Progenitor cell of endocrine pancreas (in vitro differentiated cells): ENCODE data around the gene CYSRT1. TPM values are rescaled to one million over a fixed set of nuclear protein-coding genes. Genes with fewer than 3 reads are reported as not detected.

Experiments
- DNase-seq: peaks from one replicate; pipeline ENCODE4 v3.0.0; 2021; ENCODE audit warnings: low spot score; ENCODE audit not compliant: unreplicated experiment
- H3K27ac Mint-ChIP-seq: 2 replicates; pipeline ENCODE4 v1.8.0; 2021; ENCODE audit warnings: mild to moderate bottlenecking, moderate library complexity, mixed read lengths
- H3K27me3 Mint-ChIP-seq: 2 replicates; pipeline ENCODE4 v1.8.0; 2021; ENCODE audit warnings: mixed read lengths
- H3K36me3 Mint-ChIP-seq: 2 replicates; pipeline ENCODE4 v1.8.0; 2022; ENCODE audit warnings: mixed read lengths; ENCODE audit not compliant: insufficient read depth
- H3K4me1 Mint-ChIP-seq: 2 replicates; pipeline ENCODE4 v1.8.0; 2021; ENCODE audit warnings: low read depth, mixed read lengths
- H3K4me3 Mint-ChIP-seq: 2 replicates; pipeline ENCODE4 v1.8.0; 2021; ENCODE audit warnings: low read depth, mild to moderate bottlenecking, moderate library complexity, mixed read lengths
- H3K9me3 Mint-ChIP-seq: 2 replicates; pipeline ENCODE4 v1.8.0; 2021; ENCODE audit warnings: low read depth, mixed read lengths
- total RNA-seq: library from RNA; stranded (reverse); gene quantifications from 2 replicates; pipeline ENCODE4 v1.2.1, GENCODE V29; 2021
- TF ChIP-seq, protein P1 (sequence below): fragments of 200-600 bp; sonication (generic); IDR thresholded peaks from one replicate; pipeline ENCODE4 v1.5.0; 2021; ENCODE audit warnings: antibody characterized with exemption, mild to moderate bottlenecking; ENCODE audit not compliant: unreplicated experiment

The CYSRT1 gene
- total RNA-seq, 1 donor from 2014 or later = 2.7 TPM

DNA sequence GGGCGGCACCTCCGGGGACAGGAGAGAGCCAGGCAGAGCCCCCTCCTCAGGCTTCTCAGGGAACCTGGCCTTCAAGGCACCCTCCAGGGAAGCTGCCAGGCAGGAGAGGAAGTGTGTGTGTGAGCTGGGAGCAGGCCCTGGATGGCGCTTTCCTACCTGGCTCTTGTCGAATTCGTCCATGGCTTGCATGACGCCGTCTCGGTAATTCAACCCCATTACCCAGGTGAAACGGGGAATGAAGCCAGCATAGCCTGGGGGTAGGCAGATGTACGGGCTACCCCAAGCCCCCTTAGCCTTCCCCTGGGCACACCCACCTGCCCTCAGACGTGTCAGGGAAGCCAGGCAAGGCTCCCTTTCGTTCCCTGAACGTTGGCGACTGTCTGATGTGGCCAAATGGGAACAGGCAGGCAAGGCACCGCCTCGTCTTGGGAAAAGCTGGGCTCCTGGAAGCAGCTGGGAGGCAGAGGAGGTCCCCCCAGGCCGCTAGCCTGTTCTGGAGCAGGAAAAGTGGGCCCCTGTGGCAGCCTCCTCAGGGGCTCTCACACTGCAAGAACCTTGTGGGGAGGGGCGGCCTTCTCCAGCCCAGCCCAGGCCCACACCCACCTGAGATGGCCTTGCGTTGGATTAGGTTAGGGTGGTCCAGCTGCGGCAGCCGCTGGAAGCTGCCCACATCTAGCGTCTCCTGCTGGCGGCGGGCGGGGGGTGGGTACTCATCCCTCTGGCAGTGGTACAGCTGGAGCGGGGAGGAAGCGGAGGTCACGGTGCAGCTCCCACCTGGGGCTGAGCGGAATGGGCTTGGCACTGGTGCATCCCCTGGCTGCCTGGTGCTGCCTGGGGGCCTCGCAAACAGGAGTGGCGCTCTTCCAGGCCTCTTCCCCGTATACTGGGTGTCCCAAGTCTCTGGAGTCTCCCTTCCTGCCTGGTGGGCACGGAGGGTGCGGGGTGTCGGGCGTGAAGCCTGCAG lies 19.8 kb downstream of the CYSRT1 start:
- peaks cover 10% of the 10 kb centered on the region for H3K36me3 Mint-ChIP-seq
- no peak overlapping the region for H3K4me3 Mint-ChIP-seq

DNA sequence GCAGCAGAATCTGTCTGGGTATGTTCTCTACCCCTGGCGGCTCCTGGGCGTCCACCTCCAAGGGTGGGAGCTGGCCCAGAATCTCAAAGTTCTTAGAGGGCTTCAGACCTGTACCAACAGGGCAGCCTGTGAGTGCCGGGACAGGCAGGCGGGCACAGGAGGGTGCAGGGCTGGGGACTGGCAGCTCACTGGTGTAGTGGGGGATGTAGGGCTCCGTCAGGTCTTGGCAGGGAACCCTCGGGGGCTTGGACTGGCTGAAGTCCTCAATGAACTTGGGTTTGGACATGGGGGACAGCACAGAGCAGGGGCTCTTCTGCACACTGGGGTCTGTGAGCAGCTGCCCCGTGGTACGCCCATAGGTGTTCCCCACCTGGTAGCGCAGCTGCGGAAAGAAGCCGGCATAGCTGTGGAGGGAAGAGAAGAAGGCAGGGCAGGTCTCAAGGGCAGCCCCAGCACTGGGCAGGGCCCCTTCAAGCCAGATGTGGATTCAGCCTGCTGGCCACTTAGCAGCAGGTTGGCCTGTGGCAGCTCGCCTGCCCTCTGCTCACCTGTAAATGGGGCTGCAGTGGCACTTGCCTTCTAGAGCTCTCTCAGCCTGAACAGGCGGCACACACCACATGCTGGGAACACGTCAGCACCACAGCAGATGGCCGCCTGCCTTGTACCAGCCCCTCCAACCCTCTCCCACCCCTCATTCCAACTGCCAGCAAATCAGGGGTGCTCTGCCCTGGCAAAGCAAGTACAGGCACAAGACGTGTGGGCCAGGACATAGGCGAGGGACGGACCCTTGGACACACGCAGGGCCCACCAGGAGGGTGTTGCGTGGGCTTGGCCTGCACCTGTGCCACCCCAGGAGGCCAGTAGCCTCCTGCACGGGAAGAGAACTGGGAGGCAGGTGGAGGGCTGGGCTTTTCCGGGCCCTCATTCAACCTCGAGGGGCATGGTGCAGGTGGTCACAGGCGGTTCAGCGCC lies 20.8 kb downstream of the CYSRT1 start:
- H3K27ac Mint-ChIP-seq = no peak overlapping the region
- H3K36me3 Mint-ChIP-seq = peaks cover 10% of the 10 kb centered on the region
- TF ChIP-seq, protein P1, sequence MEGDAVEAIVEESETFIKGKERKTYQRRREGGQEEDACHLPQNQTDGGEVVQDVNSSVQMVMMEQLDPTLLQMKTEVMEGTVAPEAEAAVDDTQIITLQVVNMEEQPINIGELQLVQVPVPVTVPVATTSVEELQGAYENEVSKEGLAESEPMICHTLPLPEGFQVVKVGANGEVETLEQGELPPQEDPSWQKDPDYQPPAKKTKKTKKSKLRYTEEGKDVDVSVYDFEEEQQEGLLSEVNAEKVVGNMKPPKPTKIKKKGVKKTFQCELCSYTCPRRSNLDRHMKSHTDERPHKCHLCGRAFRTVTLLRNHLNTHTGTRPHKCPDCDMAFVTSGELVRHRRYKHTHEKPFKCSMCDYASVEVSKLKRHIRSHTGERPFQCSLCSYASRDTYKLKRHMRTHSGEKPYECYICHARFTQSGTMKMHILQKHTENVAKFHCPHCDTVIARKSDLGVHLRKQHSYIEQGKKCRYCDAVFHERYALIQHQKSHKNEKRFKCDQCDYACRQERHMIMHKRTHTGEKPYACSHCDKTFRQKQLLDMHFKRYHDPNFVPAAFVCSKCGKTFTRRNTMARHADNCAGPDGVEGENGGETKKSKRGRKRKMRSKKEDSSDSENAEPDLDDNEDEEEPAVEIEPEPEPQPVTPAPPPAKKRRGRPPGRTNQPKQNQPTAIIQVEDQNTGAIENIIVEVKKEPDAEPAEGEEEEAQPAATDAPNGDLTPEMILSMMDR = no peak
- H3K27me3 Mint-ChIP-seq = peaks cover 5% of the 10 kb centered on the region
- no peak for DNase-seq
- peaks cover 12% of the 10 kb centered on the region for H3K4me1 Mint-ChIP-seq
- no peaks in the 10 kb centered on the region for H3K9me3 Mint-ChIP-seq
- H3K4me3 Mint-ChIP-seq = no peak overlapping the region

More for the DNA sequence above, 19.8 kb downstream of the CYSRT1 start:
- H3K27ac Mint-ChIP-seq = no peak overlapping the region
- peaks cover 13% of the 10 kb centered on the region for H3K4me1 Mint-ChIP-seq
- H3K27me3 Mint-ChIP-seq = peaks cover 5% of the 10 kb centered on the region
- no peak for DNase-seq
- no peaks in the 10 kb centered on the region for H3K9me3 Mint-ChIP-seq
- TF ChIP-seq, protein P1 = no peak

DNA sequence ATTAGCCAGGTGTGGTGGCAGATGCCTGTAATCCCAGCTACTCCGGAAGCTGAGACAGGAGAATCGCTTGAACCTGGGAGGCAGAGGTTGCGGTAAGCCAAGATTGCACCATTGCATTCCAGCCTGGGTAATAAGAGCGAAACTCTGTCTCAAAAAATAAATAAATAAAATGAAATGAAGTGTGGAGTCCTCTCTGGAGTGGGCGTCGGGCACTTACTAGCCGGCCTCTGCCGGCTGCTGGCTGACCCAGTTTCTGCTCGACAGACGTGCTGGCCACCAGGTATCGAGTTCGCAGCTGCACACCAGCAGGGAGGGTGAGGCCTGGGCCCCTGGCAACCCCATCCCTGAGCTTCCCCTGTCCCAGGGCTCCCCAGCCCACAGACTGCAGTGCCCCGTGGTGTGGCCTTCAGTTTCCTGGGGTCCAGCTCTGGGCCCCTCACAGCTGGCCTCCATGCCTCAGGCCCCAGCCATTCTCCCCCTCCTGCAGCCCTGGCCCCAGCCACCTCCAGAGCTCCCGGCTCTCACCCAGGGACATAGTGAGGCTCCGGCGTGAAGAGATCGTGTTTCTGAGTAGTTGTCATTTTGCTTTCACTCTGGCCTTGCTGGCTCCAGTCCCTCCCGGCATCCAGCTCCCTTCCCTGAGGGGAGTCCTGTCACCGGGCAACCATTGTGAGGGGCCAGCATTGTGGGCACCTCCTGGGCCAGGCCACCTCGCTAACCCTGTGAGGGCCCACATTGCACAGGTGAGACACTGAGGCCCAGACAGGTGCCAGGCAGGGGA lies 22.4 kb downstream of the CYSRT1 start:
- H3K27ac Mint-ChIP-seq = no peak overlapping the region
- peaks cover 8% of the 10 kb centered on the region for H3K36me3 Mint-ChIP-seq
- H3K27me3 Mint-ChIP-seq = peaks cover 5% of the 10 kb centered on the region
- no peak overlapping the region for H3K4me3 Mint-ChIP-seq
- no peak for DNase-seq
- TF ChIP-seq, protein P1 = no peak
- H3K4me1 Mint-ChIP-seq = peaks cover 10% of the 10 kb centered on the region
- H3K9me3 Mint-ChIP-seq = no peaks in the 10 kb centered on the region

DNA sequence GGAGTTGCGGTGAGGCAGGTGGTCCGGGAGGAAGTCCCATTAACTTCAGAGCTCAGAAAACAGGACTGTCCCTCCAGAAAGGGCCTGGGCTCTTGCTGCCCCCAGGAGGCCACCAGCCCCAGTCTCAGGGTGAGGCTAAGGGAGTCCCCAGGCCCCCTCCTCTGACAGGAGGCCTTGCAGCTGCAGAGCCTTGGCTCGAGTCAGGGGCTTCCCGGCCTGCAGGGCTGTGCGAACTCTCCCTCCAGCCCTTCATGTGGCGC lies 22.9 kb downstream of the CYSRT1 start:
- Mint-ChIP-seq H3K4me1 (peaks cover 4% of the 10 kb centered on the region), H3K27me3 (peaks cover 5% of the 10 kb centered on the region), H3K9me3 (no peaks in the 10 kb centered on the region), H3K36me3 (peaks cover 4% of the 10 kb centered on the region), H3K4me3 (no peak overlapping the region), H3K27ac (no peak overlapping the region)
- DNase-seq = no peak
- TF ChIP-seq, protein P1 = no peak
